ENCODE results near the gene CCSAP. TPM values are rescaled to one million over a fixed set of nuclear protein-coding genes. Genes with fewer than 3 reads are reported as not detected.

Gene CCSAP
- total RNA-seq, 1 donor from 2014 or later: 3.9 TPM

- DNase-seq (ENCODE audit: extremely low spot score in 2 of 2): no peak
- Histone ChIP-seq H3K36me3 (no peaks in the 10 kb centered on the region), H3K4me1 (peaks cover 26% of the 10 kb centered on the region), H3K27me3 (no peaks in the 10 kb centered on the region), H3K4me3 (no peak overlapping the region), H3K27ac (no peak overlapping the region), H3K9me3 (no peaks in the 10 kb centered on the region)
- intact Hi-C loops (cut with DNase I): no loop called here
- TF ChIP-seq CTCF (IDR thresholded peaks at IDR 0.05): no peak
- TF ChIP-seq POLR2AphosphoS5 (IDR thresholded peaks at IDR 0.05; ENCODE audit: insufficient read depth in 1 of 2, low read depth in 1 of 2): no peak
- TF ChIP-seq POLR2A (IDR thresholded peaks at IDR 0.05): no peak
These were observed 3.3 kb downstream of the CCSAP start for GRCh38 chr1:229339520-229339919.

- H3K27ac ChIP-seq: no peak overlapping the region
- no peak overlapping the region for H3K4me3 ChIP-seq
- H3K9me3 ChIP-seq: no peaks in the 10 kb centered on the region
- no peaks in the 10 kb centered on the region for H3K36me3 ChIP-seq
- H3K4me1 ChIP-seq: peaks cover 26% of the 10 kb centered on the region
- no peak for DNase-seq (ENCODE audit: extremely low spot score in 2 of 2)
- TF ChIP-seq CTCF (IDR thresholded peaks at IDR 0.05): no peak
- no peak for TF ChIP-seq POLR2AphosphoS5 (IDR thresholded peaks at IDR 0.05; ENCODE audit: insufficient read depth in 1 of 2, low read depth in 1 of 2)
- TF ChIP-seq POLR2A (IDR thresholded peaks at IDR 0.05): no peak
- H3K27me3 ChIP-seq: no peaks in the 10 kb centered on the region
- intact Hi-C loops (cut with DNase I): no loop called here
These were observed 3.8 kb downstream of the CCSAP start for GRCh38 chr1:229339086-229339485.

GRCh38 chr1:229336345-229336744 is 6.5 kb downstream of the CCSAP start:
- TF ChIP-seq POLR2A (IDR thresholded peaks at IDR 0.05) (no peak), POLR2AphosphoS5 (IDR thresholded peaks at IDR 0.05; ENCODE audit: insufficient read depth in 1 of 2, low read depth in 1 of 2) (no peak), CTCF (IDR thresholded peaks at IDR 0.05) (no peak)
- intact Hi-C loops (cut with DNase I): no loop called here
- Histone ChIP-seq H3K27me3 (no peaks in the 10 kb centered on the region), H3K4me1 (peaks cover 13% of the 10 kb centered on the region), H3K36me3 (no peaks in the 10 kb centered on the region), H3K27ac (no peak overlapping the region), H3K9me3 (no peaks in the 10 kb centered on the region), H3K4me3 (no peak overlapping the region)
- DNase-seq (ENCODE audit: extremely low spot score in 2 of 2): no peak

GRCh38 chr1:229334716-229335115 is 8.1 kb downstream of the CCSAP start:
- H3K27ac ChIP-seq: no peak overlapping the region
- no peak overlapping the region for H3K4me3 ChIP-seq
- no peaks in the 10 kb centered on the region for H3K27me3 ChIP-seq
- no peaks in the 10 kb centered on the region for H3K9me3 ChIP-seq
- intact Hi-C loops (cut with DNase I): no loop called here
- no peak for TF ChIP-seq POLR2A (IDR thresholded peaks at IDR 0.05)
- TF ChIP-seq CTCF (IDR thresholded peaks at IDR 0.05): no peak
- no peak for TF ChIP-seq POLR2AphosphoS5 (IDR thresholded peaks at IDR 0.05; ENCODE audit: insufficient read depth in 1 of 2, low read depth in 1 of 2)
- peaks cover 5% of the 10 kb centered on the region for H3K4me1 ChIP-seq
- H3K36me3 ChIP-seq: no peaks in the 10 kb centered on the region
- no peak for DNase-seq (ENCODE audit: extremely low spot score in 2 of 2)

- no peak overlapping the region for H3K4me3 ChIP-seq
- no peak overlapping the region for H3K27ac ChIP-seq
- no peaks in the 10 kb centered on the region for H3K36me3 ChIP-seq
- no peak for TF ChIP-seq POLR2A (IDR thresholded peaks at IDR 0.05)
- TF ChIP-seq CTCF (IDR thresholded peaks at IDR 0.05): no peak
- no peak for TF ChIP-seq POLR2AphosphoS5 (IDR thresholded peaks at IDR 0.05; ENCODE audit: insufficient read depth in 1 of 2, low read depth in 1 of 2)
- H3K27me3 ChIP-seq: no peaks in the 10 kb centered on the region
- no peak for DNase-seq (ENCODE audit: extremely low spot score in 2 of 2)
- peaks cover under 1% of the 10 kb centered on the region for H3K4me1 ChIP-seq
- intact Hi-C loops (cut with DNase I): no loop called here
- no peaks in the 10 kb centered on the region for H3K9me3 ChIP-seq
These were observed 8.6 kb downstream of the CCSAP start for GRCh38 chr1:229334269-229334668.
